HG03378 (cell line): ENCODE measurements around the gene ATP6V1B1.

Experiments
- ATAC-seq: cut with Tn5 transposase; IDR thresholded peaks from one replicate; pipeline ENCODE4 v1.9.1; 2021; ENCODE audit warnings: mild to moderate bottlenecking, moderate library complexity; ENCODE audit not compliant: unreplicated experiment

The ATP6V1B1 gene

GRCh38 chr2:70935468-70936164 is at the start of gene ATP6V1B1:
TSS of gene ATP6V1B1 (plus strand) at chr2:70935900. CDS start at chr2:70935955, 55 bp downstream.
- ATAC-seq, result no peak

DNA sequence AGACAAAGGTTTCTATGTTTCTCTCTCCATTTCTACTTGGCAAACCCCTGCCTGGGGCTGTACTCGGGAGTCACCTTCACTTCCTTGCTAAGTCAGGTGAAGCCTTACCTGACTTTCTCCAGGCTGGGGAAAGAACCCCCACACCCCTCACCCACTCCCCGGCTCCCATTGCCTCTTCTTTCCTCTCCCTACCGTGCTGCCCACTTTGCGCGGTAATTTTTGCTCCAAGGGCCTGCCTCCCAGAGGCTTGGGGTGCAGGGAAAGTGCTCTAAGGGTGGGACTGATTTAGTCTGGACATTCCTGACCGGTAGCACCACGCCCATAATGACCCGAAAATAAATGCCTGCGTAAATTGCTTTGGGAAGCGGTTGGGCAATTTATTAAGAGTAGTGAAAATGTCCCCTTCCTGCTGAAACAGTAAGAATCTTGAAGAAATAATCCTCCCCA is 49.1 kb upstream of the ATP6V1B1 start:
- no peak for ATAC-seq

DNA sequence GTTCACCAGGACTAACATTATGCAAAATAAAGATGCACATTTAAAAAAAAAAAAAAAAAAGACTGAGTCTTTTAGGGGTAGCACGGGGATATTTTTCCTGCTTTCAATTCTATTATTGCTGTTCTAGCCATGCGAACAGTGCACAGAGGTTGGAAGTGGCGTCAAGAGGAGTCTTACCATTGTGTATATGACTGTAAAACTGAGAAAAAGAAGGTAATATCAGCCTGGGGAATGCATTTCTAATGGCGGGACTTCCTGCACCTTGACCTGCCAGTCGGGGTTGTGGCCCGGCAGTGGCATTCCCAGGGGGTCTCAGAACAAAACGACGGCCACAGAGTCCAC is 48.5 kb upstream of the ATP6V1B1 start:
- ATAC-seq, result no peak

GRCh38 chr2:70887550-70888246 is 48.0 kb upstream of the ATP6V1B1 start:
- no peak for ATAC-seq

- no peak for ATAC-seq
These were observed 47.3 kb upstream of the ATP6V1B1 start for GRCh38 chr2:70888366-70888922.

GRCh38 chr2:70888923-70889715 is 46.6 kb upstream of the ATP6V1B1 start:
- no peak for ATAC-seq

GRCh38 chr2:70889716-70890037 is 46.0 kb upstream of the ATP6V1B1 start:
- no peak for ATAC-seq

DNA sequence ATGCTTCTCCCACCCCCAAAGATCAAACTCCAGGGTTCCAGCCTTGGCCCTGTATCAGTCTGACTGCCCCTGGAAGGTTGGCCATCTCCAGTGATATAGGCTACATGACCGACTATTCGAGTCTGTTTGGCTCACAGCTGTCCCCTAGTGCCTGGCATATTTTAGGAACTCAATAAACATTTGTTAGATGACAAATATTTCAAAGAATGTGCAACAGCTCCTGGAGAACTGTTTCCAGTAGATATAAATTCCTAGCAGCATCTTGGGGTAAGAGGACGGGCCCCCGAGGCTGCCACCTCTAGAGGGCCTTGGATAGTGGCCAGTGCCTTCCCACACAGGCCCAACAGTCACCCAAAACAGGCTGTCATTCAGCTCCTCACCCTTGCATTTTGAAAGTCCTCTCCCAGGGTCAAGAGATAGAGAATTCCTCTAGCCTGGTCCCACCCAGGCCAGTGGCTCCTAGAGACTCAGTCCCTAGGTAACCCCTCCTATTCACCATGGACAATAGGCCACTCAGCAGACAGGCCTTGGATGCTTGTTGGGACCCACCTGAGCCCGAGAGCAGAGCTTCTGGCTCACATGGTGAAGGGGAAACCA is 45.1 kb upstream of the ATP6V1B1 start:
- ATAC-seq, result no peak

- no peak for ATAC-seq
These were observed 43.9 kb upstream of the ATP6V1B1 start for GRCh38 chr2:70891572-70892357.

GRCh38 chr2:70892750-70893149 is 43.0 kb upstream of the ATP6V1B1 start:
- no peak for ATAC-seq

DNA sequence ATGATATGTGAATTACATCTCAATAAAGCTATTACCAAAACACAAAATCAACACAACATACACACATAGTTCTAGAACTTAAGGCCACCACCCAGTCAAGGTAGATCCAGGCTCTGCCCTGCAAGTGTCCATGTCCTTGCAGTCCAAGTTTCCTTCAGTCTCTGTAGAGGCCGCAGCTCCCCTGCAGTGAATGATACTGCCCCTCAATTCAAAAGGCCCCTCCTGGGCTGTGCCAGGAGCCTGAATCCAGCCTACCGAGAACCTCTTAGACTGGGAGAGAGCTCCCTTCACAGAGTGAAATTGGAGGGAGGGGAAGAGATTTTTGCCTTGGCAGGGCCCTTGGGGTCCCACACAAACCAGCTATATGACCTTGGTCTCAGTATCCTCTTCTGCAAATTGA is 42.5 kb upstream of the ATP6V1B1 start:
- ATAC-seq, result no peak

DNA sequence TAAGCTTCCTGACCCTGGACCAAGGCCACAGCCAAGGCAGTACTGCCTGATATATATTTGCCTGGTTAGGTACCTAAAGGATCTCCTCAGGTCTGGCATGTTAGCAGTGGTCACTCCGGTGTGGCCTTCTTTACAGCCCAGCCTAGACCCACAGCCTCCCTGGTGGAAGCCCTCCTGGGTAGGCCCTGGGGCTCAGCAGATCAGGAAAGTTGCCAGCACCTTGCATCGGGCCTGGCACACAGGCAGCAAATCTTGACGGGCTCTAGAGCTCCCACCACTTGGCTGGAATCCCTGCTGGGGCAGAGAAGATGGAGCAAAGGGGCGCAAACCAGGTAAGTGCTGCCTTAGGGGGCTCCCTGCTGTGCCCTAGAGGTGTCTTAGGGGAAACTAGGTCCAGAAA is 40.9 kb upstream of the ATP6V1B1 start:
- no peak for ATAC-seq

DNA sequence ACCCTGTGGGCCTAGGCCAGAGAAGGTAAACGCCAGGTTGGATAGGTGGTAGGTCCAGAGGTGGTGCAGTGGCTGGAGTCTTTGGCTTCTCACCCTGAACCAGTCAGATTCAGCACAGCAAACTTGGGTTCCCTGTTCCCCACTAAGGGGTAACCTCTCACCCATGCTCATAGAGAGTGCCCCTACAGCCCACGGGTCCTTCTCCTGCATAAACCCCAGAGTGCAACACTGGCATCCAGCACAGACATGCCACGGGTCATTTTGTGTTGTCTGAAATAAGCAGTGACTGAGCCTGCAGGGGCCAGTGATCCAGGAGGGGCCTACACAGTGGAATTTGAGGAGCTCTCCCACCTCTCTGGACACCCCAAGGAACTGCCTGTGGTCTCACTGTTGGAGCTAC is 40.5 kb upstream of the ATP6V1B1 start:
- no peak for ATAC-seq

GRCh38 chr2:70895998-70896764 is 39.5 kb upstream of the ATP6V1B1 start:
- no peak for ATAC-seq

- ATAC-seq, result no peak
These were observed 38.9 kb upstream of the ATP6V1B1 start for GRCh38 chr2:70896765-70897202.

GRCh38 chr2:70897203-70897976 is 38.3 kb upstream of the ATP6V1B1 start:
- no peak for ATAC-seq

GRCh38 chr2:70897977-70898226 is 37.8 kb upstream of the ATP6V1B1 start:
- ATAC-seq, result no peak

GRCh38 chr2:70898363-70899240 is 37.1 kb upstream of the ATP6V1B1 start:
- no peak for ATAC-seq
